GM19324 (cell line): ENCODE measurements around the gene APOM.

ENCODE experiments used
- ATAC-seq: cut with Tn5 transposase; IDR thresholded peaks from one replicate; pipeline ENCODE4 v1.9.1; 2021; ENCODE audit warnings: mild to moderate bottlenecking, moderate library complexity; ENCODE audit not compliant: unreplicated experiment, low FRiP score

The APOM gene

DNA sequence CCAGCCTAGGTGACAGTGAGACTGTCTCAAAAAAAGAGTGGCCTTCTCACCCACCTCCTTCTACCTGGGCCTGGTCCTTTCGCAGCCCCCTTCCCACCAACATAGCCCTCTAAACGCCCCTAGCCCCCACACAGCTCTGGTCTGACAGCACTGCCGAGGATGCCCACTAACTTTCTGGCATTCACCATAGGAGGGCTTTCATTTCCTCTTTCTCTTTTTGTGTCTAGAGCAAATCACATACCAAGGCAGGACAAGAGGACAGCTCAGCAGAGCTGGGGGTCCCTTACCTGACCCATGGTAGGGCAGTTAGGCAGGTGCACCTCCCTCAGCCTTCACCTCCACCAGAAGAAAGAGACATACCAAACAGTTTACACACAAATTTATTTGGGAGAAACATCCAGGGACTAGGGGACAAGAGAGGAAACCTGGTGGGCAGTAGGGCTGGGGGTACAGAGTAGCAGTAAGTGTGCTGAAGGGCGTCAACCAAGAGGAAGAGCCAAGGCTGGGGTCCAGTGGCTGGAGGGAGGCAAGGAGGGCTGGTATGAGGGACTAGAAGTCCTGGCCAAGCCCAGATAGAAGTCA, 20.7 kb downstream of the APOM start:
- no peak for ATAC-seq

GRCh38 chr6:31676904-31677303, 21.2 kb downstream of the APOM start:
- no peak for ATAC-seq

- no peak for ATAC-seq
Measured at GRCh38 chr6:31677955-31678354, 22.3 kb downstream of the APOM start.

- ATAC-seq = no peak
Measured at GRCh38 chr6:31680226-31681134, 24.8 kb downstream of the APOM start, which contains the start of gene LY6G5C. LY6G5C (minus strand) TSS chr6:31681067; CDS start chr6:31680373, 694 bp downstream.

DNA sequence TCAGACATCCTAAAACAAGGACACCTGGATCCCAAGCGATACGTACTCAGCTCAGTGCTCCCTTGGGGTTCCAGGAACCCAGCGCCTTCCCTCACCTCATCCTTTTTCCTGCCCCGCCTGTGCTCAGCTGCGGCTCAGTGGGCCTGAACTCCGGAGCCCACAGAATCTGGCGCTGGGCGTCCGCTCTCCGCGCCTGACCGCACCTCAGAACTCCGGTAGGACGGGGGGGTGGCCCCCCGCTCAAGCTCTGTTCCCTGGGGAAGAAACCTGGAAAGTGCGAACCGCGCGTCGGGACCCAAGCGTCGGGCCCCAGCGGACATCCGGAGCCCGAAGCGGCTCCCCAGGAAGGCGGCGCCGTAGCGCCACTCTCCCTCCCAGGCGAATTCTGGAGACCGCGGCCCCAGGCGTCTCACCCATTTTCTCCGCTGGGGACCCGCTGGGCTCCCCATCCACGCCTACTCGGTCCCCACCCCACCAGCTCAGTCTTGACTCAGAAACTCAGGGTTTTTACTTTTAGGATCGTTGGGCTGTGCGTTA, 25.5 kb downstream of the APOM start:
- no peak for ATAC-seq

DNA sequence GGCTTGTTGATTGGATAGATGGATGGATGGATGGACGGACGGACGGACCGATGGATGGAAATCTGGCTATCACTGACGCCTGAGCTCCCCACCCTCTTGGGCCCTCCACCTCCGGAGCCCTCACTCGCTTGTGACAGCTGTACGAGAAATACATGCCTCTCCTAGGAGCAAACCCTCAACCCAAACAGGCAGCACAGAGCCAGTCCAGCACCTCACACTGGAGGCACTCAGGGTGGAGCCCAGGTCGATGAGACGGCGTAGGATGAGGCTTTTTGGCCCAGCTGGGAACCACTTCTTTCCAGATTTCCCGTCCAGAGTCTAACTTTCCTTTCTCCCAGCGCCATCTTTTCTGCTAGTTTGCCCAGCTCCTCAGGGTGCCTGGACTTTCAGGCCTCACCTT, 27.9 kb downstream of the APOM start:
- no peak for ATAC-seq

DNA sequence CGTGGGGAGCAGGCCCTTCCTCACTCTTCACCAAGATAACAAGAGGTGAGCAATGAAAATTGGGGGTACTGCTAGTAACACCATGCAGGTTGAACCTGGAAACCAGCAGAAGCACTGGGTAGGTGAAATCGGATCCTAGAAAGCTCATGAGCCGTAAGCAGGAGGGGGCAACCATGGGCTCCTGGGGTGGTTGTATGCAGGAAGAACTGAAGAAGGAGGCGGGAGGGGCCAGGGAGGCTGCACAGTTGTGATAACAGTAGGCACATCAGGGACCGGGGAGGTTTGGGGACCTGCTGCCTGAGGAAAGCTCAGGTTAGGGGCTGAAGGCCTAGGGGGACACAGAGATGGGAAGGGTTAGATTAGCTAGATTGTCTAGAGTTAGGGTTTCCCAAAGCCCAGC, 30.8 kb downstream of the APOM start:
- ATAC-seq = no peak

DNA sequence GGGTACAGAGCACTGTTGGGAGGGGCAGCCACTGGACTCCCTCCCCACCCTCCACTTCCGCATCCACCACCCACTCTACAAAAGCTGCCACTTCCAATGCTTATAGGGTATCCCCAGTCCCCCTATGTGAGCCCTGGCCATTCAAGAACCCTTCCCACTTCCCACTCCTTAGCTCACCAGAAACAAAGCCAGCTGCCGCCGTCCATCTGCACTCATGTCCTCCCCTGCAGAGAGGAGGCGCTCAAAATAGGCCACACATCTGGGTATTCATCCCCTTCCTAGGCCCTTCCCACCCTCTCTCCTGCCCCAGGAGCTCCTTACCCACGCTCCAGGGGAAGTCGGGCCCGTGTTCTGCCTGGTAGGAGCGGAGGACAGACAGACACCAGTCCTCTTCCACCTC, 31.6 kb downstream of the APOM start:
- ATAC-seq = no peak

GRCh38 chr6:31687860-31688693, 32.4 kb downstream of the APOM start:
- ATAC-seq = no peak

DNA sequence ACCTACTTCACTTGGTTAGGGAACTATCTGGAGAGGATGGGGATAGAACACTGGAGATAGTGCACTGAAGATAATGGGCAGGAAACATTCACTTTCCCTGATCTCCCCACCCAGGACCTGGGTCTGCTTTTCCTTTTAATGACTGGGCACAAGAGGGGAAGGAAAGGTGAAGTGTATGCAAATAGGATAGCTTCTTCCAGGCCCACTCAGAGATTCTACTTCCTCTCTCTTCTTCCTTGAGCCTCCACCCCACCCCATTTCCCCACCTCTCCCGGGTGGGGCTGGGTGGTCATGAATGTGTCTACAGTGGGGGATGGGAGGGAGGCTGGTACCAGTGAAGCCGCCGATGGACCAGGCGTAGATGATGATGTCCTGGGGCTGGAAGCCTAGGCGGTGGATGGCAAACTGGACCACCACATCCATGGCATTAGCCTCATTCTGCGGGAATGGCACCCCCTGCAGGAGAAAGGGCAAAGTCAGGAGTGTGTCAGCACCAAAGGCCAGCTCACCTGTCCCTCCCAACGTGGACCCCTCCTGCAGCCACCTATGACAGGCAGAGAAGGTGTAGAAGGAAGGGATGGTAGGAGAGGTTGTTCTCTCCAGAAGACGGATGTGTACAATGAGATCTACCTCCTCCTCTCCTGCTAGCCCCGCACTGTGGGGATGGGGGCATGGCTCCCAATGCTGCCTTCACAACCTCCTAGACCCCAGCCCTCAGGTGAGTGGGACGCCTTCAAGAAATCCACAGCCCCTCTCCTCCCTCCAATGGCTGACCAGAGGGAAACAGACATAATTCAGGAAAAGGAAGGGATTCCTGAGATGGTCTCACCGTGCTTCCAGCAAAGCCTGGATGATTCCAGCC, 33.8 kb downstream of the APOM start:
- ATAC-seq = no peak

DNA sequence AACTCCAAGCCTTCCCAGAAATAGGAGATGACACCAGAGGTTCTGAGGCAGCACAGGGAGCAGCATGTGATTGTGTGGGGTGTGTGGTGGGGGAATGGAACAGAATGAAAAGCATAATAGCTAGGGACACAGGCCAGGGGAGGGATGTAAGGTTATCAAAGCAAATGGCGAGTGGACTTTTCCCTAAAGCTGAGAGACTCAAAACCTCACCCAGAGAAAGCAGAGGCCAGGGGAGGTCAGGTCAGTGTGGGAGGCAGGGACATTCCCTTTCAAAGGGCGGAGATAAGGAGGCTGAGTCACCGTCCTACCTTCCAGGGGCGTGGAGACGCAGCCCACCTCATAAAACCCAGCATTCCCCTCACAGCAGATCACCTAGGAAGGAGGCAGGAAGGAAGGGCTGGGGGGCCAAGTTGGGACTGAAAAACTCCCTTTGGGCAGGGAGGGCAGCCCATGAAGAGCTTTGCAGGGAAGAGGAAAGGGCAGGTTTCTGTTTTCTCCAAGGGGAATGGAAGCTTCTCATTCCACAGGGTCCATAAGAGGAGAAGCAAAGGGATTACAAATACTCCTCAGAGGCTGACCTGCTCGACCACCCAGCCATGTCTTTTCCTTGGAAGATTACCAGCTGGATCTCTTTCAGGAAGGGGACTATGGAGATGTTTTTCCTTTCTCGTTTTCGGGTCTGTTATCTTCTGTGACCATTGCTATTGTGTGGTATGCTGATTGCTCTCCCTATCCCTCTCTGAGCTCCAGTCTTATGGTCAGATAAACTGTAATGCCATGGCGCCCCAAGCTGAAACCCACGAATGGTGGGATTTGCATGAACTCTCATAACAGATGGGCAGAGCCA, 34.8 kb downstream of the APOM start:
- ATAC-seq = no peak

- no peak for ATAC-seq
Measured at GRCh38 chr6:31691078-31691463, 35.4 kb downstream of the APOM start.

- no peak for ATAC-seq
Measured at GRCh38 chr6:31691564-31692108, 35.9 kb downstream of the APOM start.

- ATAC-seq = no peak
Measured at GRCh38 chr6:31692353-31692752, 36.7 kb downstream of the APOM start.

GRCh38 chr6:31692886-31693285, 37.2 kb downstream of the APOM start:
- ATAC-seq = no peak

DNA sequence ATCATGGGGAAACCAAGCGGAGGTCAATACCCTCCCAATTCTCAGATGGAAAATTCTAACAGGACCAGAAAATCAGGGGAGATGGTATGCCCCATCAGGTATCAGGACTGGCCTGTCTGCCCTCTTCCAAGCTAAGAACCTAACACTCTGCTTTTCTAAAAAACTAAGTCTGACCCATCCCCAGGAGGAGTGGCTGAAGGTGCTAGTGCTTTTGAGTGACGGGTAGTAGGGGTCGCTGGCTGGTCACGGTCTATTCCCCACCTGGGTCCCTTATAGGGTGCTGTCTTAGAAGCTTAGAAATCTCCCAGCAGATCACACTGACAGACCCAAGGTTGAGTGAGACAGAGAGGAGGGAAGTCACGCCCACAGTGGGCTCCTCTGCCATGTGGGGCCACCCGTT, 37.8 kb downstream of the APOM start:
- no peak for ATAC-seq

DNA sequence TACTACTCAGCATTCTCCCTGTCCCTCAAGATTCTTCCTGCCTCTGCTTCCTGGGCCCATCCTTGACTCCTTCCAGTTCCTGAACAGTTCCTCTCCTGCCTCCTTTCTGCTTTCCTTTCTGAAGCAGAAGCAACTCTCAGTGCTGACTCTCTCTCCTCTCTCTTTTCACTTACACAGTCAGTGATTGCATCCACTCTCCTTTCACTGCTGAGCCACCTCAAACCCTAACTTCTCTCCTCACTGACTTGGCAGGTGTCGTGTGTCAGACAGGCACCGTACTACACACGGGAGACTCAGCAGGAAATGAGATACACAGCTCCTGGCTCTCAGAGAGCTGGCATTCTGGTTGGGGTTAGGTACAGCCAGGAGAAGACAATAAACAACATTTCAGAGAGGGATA, 41.9 kb downstream of the APOM start:
- ATAC-seq = no peak

- no peak for ATAC-seq
Measured at GRCh38 chr6:31700740-31701401, 45.2 kb downstream of the APOM start.
